ENCODE measurements around the gene DDX54.
"Not testable (repeated sequence)": the region's sequence is repeated elsewhere in the genome, so short reads cannot be mapped to it uniquely, and the experiment has no call there.

DDX54 gene

DNA sequence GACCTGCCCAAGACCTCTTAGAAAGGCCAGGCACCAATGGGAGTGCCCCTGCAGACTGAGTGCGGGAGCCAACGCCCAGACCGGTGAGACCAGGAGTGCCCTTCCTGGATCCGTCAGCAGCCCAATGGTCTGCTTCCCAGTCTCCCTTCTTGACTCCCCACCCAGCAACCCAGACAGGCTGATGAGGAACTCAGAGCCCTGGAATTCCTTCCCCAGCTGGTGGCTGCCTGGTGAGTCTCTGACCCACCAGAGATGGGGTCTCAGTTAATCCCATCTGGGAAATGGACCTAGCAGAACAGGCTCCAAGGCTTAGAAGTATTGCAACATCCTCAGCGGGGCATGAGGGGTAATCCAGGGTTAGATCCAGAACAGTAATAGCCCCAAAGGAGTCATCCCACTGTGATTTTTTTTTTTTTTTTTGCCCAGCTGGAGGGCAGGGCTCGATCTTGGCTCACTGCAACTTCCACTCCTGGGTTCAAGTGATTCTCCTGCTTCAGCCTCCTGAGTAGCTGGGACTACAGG, 48.2 kb downstream of the DDX54 start:
- no peak for DNase-seq

DNA sequence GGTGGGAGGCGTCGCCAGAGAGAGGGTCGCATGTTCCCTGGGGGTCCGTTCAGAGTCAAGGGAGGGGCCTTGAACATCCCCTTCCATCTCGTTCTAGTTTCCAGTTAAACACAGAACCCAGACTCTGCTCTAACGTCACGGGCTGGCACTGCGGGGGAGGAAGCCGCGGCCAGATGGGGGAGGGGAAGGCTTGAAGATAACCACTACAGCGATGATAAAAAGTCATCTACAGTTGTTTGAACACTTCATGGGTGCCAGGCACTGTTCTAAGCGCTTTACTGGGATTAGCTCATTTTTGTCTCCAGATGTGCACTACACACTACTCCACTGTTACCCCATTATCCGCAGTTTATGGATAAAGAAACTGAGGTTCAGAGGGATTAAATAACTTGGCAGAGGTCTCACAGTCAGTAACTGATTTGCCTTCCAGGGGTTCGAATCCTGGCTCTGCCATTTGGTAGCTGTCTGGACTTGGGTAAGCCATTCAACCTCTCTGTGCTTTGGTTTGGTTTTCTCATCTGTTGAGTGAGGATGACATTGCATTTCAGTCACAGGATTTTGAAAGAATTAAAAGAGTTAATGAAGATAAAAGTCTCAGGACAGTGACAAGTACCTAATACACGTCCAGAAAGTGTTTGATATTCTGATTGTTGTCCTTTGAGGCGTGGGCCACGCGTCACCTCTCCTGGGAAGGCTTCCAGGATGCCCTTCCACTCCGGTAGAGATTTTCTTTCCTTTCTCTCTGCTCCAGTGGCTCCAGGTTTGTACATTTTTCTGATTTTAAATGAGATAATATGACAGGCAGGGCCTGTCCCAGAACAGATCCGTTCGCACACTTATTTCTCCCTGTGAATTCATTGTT, 48.9 kb downstream of the DDX54 start:
- DNase-seq: no peak

DNA sequence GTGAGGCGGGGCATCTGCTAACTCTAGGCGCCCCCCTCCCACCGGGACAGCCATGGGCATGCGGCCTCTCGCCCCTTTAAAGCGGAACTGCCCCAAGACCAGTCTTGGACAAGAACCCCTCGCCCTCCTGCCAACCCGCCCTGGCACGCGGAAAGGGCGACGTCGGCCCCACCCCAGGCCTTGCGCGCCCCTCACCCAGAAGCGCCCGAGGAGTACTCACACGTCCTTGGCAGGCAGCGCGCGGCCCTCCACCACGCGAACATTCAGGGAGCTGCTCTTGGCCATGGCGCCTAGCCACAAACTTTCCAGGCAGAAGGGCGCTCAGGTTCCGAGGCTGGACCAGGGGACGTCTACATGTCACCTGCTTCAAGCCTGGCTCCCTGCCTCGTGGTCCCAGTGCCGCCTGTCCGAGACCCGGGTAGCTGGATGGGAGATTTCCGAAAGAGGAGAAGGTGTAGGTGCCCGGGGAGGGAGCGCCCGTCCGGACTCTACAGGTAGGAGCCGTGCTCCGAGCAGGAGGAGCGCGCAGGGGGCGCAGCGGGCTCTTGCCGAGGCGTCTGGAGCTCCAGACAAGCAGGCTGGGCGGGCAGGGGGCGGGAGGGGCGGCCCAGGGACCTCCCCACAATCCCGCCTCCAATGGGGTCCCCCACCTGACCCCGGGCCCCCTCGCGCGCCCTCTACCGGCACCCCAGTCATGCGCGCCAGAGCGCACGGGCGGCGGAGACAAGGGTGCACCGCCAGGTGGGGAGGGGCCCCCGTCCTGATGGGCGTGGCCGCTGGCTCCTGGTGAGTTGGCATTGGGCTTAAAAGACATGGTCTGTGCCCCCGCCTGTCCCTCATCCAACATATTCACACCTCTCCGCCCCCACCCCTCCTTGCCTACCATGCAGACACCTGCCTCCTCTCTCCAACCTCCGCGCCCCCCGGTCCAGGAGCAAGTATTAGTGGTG, 49.8 kb downstream of the DDX54 start, which contains the start of gene RASAL1:
RASAL1 (minus strand) TSS at position 584 of the 950 bp plus-strand sequence; CDS start at position 285, 299 bp downstream.
- DNase-seq: peak; percentile 84

DNA sequence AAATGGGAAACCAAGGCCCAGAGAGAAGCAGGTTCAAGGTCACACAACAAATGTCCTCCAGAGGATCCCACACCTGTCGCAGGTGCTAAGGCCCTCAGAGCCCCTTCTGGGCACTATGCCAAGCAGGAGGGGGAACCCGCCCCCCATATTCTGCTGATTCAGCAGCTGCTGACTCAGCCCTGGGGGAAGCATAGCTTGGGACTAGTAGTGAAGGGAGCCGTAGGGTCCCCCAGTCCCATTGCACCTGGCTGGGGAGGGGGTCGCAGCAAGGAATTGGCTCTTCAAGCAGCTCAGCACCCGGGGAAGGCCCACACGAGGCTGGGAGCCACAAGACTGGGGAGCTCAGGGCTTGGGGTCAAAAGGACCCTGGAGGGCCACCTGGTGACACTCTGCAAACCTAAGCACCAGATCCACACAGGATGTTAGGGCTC, 50.7 kb downstream of the DDX54 start:
- peak; percentile 63 for DNase-seq

DNA sequence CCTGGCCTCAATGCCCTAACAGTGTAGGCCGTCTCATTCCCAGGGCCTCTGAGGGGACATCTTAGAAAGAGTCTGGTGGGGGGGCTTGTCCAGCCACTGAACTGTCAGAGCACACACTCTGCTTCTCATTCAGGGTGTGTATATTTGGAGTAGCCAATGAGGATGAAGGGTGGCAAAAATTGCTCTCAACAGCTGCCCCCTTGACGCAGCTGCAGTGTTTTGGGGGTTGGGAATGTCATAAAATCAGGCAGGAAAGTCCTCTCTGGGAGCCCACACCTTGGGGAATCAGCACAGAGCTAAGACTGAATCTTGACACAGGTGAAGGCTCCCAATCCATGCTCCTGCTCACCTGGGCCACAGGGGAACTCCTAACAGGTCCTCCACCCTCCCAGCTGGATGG, 51.2 kb downstream of the DDX54 start:
- DNase-seq: peak; percentile 52

DNA sequence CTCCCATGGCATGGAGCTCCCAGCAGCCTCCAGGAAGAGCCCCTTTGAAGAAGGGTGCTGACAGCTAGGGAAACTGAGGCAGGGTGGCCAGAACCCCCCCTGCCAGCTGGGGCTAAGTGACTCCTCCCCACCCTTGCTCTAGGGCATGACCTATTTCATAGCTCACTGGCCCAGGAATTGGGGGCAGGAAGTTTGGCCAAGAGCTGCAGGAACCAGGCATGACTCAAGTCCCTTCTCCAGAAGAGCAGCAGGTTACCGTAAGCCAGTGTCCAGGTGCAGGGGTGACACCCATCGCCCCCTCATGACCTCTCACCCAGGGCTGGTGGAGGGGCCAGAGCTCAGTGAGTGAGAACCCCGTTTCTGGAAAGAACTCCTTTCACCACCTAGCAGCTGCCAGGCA, 51.6 kb downstream of the DDX54 start:
- DNase-seq: no peak

DNA sequence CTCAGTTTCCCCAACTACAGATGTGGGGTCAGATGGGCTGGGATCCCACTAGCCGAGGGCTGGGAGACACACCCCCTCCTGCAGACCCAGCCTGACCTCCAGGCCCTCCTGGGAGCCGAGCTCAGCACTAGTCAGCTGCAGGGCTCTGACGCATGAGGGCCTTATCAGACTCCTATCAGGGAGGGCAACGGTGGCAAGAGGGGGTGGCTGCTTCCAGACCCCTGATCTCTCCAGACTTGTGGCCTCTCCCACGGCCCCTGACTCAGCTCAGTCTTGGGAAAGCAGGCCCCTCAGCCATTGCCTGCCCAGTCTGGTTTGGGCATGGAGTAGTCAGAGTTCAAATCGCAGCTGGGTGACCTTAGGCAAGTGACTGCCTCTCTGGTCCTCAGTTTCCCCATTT, 52.2 kb downstream of the DDX54 start:
- DNase-seq: no peak

DNA sequence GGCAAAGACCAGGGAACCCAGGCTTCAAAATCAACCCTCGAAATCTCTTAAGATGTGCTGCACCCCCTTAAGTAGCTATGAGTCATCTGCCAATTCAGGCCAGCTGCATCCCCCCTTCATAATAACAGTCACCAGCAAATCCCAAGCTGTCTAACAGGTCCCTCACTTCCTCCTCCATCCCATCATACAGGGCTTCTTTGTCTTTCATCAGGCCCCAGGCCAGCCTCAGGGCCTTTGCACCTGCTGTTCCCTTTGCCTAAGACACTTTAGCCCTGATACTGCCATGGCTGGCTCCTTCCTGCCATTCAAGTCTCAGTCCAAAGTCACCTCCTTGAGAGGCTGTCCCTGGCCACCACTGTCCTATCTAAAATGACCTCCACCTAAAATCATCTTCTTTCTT, 53.7 kb downstream of the DDX54 start:
- no peak for DNase-seq

DNA sequence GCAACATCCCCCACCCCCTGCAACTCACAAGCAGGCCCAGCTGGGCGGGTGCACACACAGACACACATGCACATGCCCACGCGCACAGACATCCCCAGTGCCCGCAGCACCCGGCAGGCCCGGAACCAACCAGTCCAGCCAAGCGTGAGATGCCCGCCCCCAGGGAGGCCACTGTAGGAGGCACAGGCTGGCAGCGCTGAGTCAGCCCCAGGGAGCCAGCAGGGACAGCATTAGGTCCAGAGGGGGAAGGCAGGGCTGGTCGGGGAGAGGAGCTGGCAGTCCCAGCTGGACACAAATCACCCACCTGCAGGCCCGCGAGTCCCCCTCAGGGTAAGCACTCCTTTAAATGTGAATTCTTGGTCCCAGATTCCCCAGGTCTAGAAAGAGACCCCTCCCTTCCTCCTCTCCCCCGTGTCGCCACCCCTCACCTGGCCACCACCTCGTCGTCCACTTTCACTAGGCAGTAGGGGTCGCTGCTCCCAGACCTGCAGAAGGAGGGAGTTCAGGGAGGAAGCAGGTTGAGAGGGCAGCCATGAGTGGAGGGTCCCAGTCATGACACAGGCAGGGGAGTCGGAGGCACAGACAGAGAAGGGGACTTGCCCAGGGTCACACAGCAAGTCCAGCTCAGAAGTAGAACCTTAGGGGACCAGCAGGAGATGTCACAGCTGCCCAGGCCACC, 54.7 kb downstream of the DDX54 start:
- DNase-seq: no peak

DNA sequence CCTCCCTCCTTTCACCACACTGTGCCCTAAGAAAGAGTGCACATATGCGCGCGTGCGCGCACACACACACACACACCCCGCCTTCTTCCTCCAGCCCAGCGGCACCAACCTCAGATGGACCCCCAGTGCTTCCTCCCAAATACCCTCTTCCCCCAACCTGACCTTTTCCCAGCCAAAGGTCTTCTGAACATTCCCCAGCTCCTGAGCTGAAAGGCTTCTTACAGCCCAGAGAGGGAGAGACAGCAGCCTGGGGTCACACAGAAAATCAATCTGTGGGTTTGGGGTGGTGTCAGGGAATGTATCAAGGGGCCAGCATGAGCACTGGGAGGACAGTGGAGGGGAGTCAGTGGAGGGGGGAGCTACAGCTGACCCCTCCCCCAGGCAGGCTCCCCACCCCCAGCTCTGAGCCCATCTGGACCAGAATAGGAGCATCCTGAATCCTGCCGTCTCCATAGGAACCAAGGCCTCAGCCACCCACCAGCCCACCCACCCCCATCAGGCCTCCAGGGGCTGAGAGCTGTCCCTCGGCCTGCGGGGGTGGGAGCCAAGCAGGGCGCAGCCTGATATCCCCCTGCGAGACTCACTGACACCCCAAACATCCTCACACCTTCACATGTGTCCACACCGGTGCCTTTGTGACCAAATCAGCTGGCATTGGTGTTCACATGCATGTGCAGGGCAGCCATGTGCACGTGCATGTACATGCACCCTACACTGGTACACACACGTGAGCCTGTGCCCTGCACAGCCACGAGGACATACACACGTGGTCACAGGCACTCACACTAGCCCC, 55.4 kb downstream of the DDX54 start:
- DNase-seq: no peak

DNA sequence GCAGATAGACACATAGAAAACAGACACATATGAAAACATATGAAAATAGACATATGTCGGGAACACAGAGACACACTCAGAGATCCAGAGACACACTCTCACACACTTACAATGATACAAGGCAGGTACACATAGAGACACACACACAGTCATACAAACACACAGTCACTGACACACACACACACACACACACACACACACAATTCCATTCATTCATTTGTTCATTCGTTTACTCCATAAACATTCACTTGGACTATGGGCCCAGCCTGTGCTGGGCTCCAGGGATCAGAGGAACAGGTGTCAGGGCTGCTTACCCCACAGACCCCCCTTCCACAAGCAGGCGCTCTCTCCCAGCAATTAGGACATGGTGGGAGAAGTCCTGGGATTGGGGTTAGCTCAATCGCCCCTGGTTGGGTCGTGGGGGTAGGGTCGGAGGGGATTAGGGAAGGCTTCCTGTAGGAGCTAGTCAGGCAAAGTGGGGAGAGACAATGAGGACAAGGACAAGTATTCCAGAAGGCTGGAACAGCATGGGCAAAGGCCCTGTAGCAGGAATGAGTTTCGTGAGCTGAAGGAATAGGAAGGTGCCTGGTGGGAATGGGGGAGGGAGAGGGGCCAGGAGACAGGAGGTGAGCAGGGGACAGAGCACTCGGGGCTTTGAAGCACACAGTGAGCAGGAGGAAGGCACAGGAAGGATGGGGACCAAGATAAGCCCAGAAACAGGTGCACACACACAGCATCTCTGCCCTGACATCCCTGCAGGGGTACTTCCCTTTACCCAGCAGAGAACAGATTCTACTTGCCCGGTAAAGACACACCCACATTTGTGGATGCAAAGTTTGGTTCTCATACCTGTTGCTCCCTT, 56.2 kb downstream of the DDX54 start:
- DNase-seq: no peak

DNA sequence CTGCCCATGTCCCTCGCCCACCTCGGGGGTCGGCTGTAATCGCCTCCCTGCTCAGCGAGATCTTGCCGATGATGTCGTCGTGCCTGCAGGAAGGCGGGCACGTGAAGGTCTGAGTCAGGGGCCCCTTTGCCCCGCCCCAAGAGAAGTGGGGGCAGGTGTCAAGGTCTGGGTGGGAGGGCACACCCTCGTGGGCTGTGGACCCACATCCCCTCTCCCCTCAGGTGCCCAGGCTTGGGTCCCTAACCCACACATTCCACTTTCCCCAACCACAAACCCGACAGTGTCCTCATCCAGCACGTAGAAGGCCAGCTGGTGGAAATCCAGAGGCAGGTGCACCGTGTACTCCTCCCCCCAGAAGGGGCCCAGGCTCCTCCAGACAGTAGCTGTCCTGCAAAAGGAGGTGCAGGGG, 57.5 kb downstream of the DDX54 start:
- DNase-seq: no peak

DNA sequence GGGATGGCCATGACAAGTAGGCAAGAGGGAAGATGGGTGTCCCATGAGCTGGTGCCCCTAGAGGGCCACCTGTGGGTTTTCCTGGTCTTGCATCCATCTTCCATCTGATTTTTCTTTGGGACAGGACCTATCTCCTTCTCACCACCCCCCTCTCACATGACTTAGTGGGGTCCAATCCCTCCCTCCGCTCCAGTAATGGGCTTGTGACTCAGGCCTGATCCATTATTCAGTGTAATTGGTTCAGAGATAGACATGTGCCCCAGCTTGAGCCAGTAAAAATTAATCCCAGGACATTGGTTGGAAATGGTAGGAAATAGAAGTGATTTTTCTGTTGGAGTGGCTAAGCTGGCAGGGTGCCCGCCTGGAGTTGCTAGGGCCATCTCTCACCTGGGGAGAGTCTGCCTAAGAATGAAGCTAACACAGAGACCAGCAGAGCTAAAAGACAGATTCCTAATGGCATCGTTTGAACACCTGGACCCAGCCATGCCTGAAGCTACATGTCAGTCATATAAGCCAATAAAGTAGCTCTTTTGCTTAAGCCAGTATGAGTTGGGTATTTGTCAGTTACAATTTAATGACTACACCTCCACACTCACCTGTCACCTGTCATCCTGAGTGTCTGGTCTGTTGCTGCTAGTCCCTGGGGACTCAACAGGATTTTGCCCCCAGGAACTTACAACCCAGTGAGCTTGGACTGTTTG, 64.5 kb downstream of the DDX54 start:
- peak; percentile 64 for DNase-seq

DNA sequence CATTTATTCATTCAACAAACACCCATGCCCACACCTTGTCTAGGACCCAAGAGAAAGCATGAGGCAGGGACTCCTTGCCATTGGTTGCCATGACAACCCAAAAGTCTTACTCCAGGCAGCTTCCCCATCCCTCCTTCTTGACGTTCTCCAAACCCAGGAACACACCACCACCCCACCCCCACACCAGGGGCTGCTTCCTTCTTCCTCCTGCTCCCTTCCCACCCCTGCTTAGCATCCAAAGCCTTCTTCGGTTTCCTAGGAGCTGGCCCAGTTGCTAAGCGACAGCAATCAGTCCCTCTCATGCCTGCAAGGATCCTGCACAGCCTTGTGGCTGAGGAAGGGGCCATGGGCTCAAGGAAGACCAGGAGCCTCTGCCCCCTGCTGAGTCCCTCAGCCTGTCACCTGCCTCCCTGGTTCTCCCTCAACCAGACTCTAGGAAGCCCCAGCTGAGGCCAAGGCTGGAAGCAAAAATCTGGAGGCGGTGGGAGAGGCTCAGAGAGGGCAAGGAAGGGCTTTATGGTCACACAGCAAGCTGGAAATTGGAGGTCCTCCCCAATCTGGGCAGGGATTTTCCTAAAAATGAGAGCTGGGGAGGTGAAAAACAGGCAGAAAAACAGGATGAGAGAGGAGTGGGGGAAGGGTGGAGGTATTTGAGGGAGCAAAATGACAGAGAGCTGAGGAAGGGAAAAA, 65.2 kb downstream of the DDX54 start:
- peak; percentile 21 for DNase-seq

DNA sequence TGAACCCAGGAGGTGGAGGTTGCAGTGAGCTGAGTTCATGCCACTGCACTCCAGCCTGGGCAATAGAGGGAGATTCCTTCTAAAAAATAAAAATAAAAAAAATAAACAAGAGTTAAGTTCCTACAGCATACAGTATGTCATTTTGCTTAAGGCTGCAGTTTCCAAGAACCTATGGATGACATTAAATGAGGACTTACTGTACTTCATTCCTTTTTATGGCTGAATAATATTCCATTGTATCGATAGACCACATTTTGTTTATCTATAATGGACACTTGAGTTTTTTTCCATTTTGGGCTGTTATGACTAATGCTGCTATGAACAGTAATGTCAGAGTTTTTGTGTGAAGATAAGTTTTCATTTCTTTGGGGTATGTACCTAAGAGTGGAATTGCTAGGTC, 67.1 kb downstream of the DDX54 start:
- DNase-seq: no peak

DNA sequence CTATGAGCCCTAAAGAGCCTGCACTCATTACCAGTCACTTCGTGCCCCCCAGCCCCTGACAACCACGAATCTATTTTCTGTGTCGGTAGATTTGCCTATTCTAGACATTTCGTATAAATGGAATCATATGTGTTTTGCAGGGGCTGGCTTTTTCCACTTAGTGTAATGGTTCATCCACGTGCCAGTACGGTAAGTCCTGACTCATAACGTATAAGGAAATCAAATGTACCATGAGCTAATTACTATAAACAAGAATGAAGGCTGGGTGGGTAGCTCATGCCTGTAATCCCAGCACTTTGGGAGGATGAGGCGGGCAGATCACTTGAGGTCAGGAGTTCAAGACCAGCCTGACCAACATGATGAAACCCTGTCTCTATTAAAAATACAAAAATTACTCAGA, 67.6 kb downstream of the DDX54 start:
- not testable (repeated sequence) for DNase-seq

DNA sequence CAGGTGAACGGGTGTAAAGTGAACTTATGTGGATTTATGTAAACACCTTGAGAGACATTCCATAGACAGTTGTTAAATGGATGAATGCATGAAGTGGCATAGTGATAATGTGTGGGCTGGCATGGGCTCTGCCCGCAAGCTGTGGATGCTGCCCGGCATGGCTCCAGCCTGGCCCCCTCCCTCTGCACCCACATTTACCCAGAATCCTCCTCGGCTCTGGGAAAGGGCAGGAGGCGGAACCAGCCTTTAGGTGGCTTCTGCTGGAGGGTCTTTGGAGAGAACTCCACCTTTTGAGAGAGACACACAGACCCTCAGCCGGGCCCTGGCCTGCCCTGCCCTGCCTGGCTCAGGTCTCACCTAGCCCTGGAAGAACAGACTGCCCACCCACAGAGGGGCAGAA, 68.4 kb downstream of the DDX54 start:
- peak; percentile 98 for DNase-seq

DNA sequence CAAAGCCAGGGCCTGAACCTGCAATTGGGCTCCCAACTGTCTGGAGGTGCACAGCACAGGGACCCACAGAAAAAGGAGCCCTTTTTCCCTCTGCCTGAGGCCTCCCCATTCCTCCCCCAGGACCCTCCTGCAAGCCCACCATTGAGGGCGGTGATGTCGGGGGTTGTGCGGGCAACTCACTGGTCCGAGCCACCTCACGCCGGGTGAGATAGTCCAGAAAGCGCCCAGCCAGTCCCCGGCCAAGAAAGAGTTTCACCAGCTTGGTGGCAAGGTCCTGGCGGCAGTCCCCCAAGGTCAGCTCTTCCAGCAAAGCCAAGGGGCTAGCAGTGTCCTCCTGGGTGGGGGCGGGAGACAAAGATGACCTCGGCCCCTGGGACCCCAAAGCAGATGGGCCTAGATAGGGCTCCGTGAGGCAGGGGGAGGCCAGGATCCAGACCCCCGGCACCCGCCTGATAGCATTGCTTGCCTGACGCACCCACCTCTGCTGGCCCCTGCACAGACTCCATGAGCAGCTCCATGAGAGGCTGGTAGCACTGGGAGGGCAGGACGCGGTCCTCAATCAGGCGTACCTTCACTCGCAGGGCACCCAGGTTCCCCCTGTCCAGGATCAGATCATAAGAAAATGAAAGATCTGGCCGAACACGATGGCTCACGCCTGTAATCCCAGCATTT, 69.7 kb downstream of the DDX54 start:
- no peak for DNase-seq
